Thyroid gland (tissue), 4 donors: ENCODE data around the gene CAPN3.

Experiments
- POLR2A ChIP-seq, 2 donors: fragments of 450-650 bp; IDR thresholded peaks; one replicate each; pipeline ENCODE4 v1.6.1; 2017; ENCODE audit warnings: antibody characterized with exemption in 2 of 2, mild to moderate bottlenecking in 2 of 2, moderate library complexity in 1 of 2
- TF ChIP-seq, protein P1 (sequence below), 6 experiments: fragments of 200-600 bp in 3 of 6; fragments of 450-650 bp in 3 of 6; sonication (generic) in 3 of 6; IDR thresholded peaks; one replicate each; pipeline ENCODE4 v1.5.1; 2016 to 2019; ENCODE audit warnings: antibody characterized with exemption in 6 of 6, mild to moderate bottlenecking in 2 of 6, inconsistent platforms in 1 of 6, moderate library complexity in 1 of 6

DNA sequence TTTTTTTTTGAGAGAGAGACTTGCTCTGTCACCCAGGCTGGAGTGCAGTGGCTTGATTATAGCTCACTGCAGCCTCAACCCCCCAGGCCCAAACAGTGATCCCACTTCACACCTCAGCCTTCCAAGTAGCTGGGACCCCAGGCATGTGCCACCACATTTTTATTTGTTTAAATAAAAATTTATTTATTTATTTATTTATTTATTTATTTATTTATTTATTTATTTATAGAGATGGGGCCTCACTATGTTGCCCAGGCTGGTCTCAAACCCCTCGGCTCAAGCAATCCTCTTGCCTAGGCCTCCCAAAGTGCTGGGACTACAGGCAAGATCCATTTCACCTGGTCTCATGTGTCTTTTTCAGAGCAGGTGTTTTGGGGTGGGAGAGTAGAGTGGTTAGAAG lies 15.5 kb downstream of the CAPN3 start:
- no peak for TF ChIP-seq POLR2A (IDR thresholded peaks at IDR 0.05)
- TF ChIP-seq, protein P1, sequence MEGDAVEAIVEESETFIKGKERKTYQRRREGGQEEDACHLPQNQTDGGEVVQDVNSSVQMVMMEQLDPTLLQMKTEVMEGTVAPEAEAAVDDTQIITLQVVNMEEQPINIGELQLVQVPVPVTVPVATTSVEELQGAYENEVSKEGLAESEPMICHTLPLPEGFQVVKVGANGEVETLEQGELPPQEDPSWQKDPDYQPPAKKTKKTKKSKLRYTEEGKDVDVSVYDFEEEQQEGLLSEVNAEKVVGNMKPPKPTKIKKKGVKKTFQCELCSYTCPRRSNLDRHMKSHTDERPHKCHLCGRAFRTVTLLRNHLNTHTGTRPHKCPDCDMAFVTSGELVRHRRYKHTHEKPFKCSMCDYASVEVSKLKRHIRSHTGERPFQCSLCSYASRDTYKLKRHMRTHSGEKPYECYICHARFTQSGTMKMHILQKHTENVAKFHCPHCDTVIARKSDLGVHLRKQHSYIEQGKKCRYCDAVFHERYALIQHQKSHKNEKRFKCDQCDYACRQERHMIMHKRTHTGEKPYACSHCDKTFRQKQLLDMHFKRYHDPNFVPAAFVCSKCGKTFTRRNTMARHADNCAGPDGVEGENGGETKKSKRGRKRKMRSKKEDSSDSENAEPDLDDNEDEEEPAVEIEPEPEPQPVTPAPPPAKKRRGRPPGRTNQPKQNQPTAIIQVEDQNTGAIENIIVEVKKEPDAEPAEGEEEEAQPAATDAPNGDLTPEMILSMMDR (IDR thresholded peaks at IDR 0.05), result no peak
